HEK293 (cell line): ENCODE measurements around the gene TCHP.
"Not testable (repeated sequence)": the region's sequence is repeated elsewhere in the genome, so short reads cannot be mapped to it uniquely, and the experiment has no call there.

ENCODE experiments used
- CTCF ChIA-PET: fragments of 350-600 bp; formaldehyde crosslinking; extraction: SDS; loops from one replicate; lab custom pipeline; 2021; ENCODE audit warnings: antibody characterized with exemption; lab: Yijun Ruan, JAX
- POLR2A ChIA-PET: fragments of 300-600 bp; formaldehyde crosslinking; extraction: SDS; loops from one replicate; lab custom pipeline; 2020; ENCODE audit warnings: antibody characterized with exemption, inconsistent platforms; lab: Yijun Ruan, JAX
- H3K27ac ChIP-seq: fragments of 200-500 bp; sonication (Bioruptor generic); 2 replicates; pipeline ENCODE4 v1.5.1; 2014; ENCODE audit warnings: low read depth, low read length, control low read depth, inconsistent platforms; ENCODE audit errors: extremely low read depth
- H3K36me3 ChIP-seq, 2 experiments: fragments of 200-500 bp in 1 of 2; sonication (Bioruptor generic) in 1 of 2; 1 replicate in 1 of 2; 2 replicates in 1 of 2; pipeline ENCODE4 v1.5.1; 2014 to 2017; ENCODE audit warnings: inconsistent platforms in 2 of 2, low read length in 2 of 2; ENCODE audit not compliant: control insufficient read depth in 2 of 2, insufficient read depth in 1 of 2
- H3K4me1 ChIP-seq: fragments of 200-500 bp; sonication (Bioruptor generic); 2 replicates; pipeline ENCODE4 v1.5.1; 2014; ENCODE audit warnings: mild to moderate bottlenecking, low read length, inconsistent platforms; ENCODE audit not compliant: control insufficient read depth, insufficient read depth
- H3K4me3 ChIP-seq: 2 replicates; pipeline ENCODE4 v1.5.1; 2011; ENCODE audit warnings: low read depth, mild to moderate bottlenecking, control low read depth, low read length, moderate library complexity
- H3K9me3 ChIP-seq: fragments of 200-500 bp; sonication (Bioruptor generic); 2 replicates; pipeline ENCODE4 v1.5.1; 2014; ENCODE audit warnings: low read depth, low read length, inconsistent platforms; ENCODE audit not compliant: control insufficient read depth, insufficient read depth
- BCL11A ChIP-seq: fragments of 450-650 bp; formaldehyde crosslinking; IDR thresholded peaks from 2 replicates; pipeline ENCODE4 v1.5.1; 2016; ENCODE audit warnings: low read depth, missing biosample characterization, missing genetic modification characterization
- BCL11B ChIP-seq: fragments of 450-650 bp; formaldehyde crosslinking; IDR thresholded peaks from 2 replicates; pipeline ENCODE4 v1.5.1; 2016; ENCODE audit warnings: low read depth, missing biosample characterization, missing genetic modification characterization
- HOXD13 ChIP-seq: sonication (generic); formaldehyde crosslinking; IDR thresholded peaks from 2 replicates; pipeline ENCODE4 v1.8.0; 2022; ENCODE audit warnings: missing genetic modification reagents, borderline replicate concordance
- ZEB2 ChIP-seq: fragments of 450-650 bp; formaldehyde crosslinking; IDR thresholded peaks from 2 replicates; pipeline ENCODE4 v1.5.1; 2016; ENCODE audit warnings: missing biosample characterization, missing genetic modification characterization
- ZFHX2 ChIP-seq: fragments of 450-650 bp; formaldehyde crosslinking; conservative IDR thresholded peaks from 2 replicates; pipeline ENCODE4 v1.5.1; 2016; ENCODE audit warnings: missing biosample characterization, missing genetic modification characterization
- ZFP41 ChIP-seq: fragments of 450-650 bp; formaldehyde crosslinking; IDR thresholded peaks from 2 replicates; pipeline ENCODE4 v1.5.1; 2016; ENCODE audit warnings: missing biosample characterization, missing genetic modification characterization, borderline replicate concordance
- ZNF146 ChIP-seq: fragments of 450-650 bp; formaldehyde crosslinking; IDR thresholded peaks from 2 replicates; pipeline ENCODE4 v1.5.1; 2016; ENCODE audit warnings: missing biosample characterization, missing genetic modification characterization
- ZNF426 ChIP-seq: fragments of 450-650 bp; formaldehyde crosslinking; IDR thresholded peaks from 2 replicates; pipeline ENCODE4 v1.5.1; 2017; ENCODE audit warnings: missing biosample characterization, missing genetic modification characterization, mild to moderate bottlenecking, inconsistent platforms, moderate library complexity
- ZNF48 ChIP-seq: fragments of 450-650 bp; formaldehyde crosslinking; IDR thresholded peaks from 2 replicates; pipeline ENCODE4 v1.5.1; 2016; ENCODE audit warnings: missing biosample characterization, missing genetic modification characterization
- ZNF521 ChIP-seq: fragments of 450-650 bp; formaldehyde crosslinking; IDR thresholded peaks from 2 replicates; pipeline ENCODE4 v1.5.1; 2017; ENCODE audit warnings: missing biosample characterization, mild to moderate bottlenecking, missing genetic modification characterization
- ZNF585B ChIP-seq: fragments of 450-650 bp; formaldehyde crosslinking; IDR thresholded peaks from 2 replicates; pipeline ENCODE4 v1.5.1; 2016; ENCODE audit warnings: missing biosample characterization, missing genetic modification characterization
- ZNF626 ChIP-seq: fragments of 450-650 bp; sonication (Bioruptor Pico); formaldehyde crosslinking; IDR thresholded peaks from 2 replicates; pipeline ENCODE4 v1.5.1; 2018; ENCODE audit warnings: missing biosample characterization, missing genetic modification characterization, inconsistent platforms
- TF ChIP-seq, protein P1 (sequence below): fragments of 450-650 bp; formaldehyde crosslinking; conservative IDR thresholded peaks from 2 replicates; pipeline ENCODE4 v1.5.1; 2016; ENCODE audit warnings: low read depth, missing biosample characterization, missing genetic modification characterization
- TF ChIP-seq, protein P2 (sequence below): fragments of 450-650 bp; IDR thresholded peaks from 2 replicates; pipeline ENCODE4 v1.5.1; 2018; ENCODE audit warnings: missing biosample characterization, missing genetic modification characterization
- TF ChIP-seq, protein P3 (sequence below): fragments of 450-650 bp; formaldehyde crosslinking; IDR thresholded peaks from 2 replicates; pipeline ENCODE4 v1.5.1; 2016; ENCODE audit warnings: missing biosample characterization, missing genetic modification characterization
- TF ChIP-seq, protein P4 (sequence below): fragments of 450-650 bp; formaldehyde crosslinking; IDR thresholded peaks from 2 replicates; pipeline ENCODE4 v1.5.1; 2016; ENCODE audit warnings: missing biosample characterization, missing genetic modification characterization
- TF ChIP-seq, protein P5 (sequence below): fragments of 450-650 bp; formaldehyde crosslinking; IDR thresholded peaks from 2 replicates; pipeline ENCODE4 v1.5.1; 2017; ENCODE audit warnings: missing biosample characterization, missing genetic modification characterization

TCHP gene

DNA sequence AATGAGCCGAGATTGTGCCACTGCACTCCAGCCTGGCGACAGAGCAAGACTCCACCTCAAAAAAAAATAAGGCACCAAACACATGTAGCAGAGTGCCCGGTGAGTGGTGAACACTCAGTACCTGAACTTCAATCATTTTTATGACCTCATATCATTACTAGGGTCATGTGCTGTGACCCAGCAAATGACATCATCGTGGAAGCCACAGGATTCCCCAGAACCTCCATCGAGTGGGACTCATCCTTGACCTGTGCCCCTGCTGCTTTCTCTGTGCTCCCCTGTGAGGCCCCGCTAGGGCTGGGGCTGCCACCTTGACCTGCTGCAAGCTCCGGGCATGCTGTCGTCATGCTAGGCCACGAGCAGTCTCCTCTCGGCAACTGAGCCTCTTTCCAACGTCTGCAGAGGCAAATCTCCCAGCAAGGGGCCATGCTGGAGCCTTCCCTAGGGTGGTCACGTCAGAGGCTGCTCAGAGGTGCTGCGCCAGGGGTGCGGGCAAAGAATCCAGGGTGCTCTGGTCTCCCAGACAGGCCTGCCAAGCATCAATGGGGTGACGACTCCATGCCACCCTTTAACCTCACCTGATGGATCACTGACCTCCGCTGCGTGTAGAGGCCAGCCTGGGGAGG, 38.3 kb upstream of the TCHP start (continued):
- TF ChIP-seq, protein P1, sequence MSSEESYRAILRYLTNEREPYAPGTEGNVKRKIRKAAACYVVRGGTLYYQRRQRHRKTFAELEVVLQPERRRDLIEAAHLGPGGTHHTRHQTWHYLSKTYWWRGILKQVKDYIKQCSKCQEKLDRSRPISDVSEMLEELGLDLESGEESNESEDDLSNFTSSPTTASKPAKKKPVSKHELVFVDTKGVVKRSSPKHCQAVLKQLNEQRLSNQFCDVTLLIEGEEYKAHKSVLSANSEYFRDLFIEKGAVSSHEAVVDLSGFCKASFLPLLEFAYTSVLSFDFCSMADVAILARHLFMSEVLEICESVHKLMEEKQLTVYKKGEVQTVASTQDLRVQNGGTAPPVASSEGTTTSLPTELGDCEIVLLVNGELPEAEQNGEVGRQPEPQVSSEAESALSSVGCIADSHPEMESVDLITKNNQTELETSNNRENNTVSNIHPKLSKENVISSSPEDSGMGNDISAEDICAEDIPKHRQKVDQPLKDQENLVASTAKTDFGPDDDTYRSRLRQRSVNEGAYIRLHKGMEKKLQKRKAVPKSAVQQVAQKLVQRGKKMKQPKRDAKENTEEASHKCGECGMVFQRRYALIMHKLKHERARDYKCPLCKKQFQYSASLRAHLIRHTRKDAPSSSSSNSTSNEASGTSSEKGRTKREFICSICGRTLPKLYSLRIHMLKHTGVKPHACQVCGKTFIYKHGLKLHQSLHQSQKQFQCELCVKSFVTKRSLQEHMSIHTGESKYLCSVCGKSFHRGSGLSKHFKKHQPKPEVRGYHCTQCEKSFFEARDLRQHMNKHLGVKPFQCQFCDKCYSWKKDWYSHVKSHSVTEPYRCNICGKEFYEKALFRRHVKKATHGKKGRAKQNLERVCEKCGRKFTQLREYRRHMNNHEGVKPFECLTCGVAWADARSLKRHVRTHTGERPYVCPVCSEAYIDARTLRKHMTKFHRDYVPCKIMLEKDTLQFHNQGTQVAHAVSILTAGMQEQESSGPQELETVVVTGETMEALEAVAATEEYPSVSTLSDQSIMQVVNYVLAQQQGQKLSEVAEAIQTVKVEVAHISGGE (tag by site-specific recombination), result no peak
- no peak for TF ChIP-seq BCL11B (tag by site-specific recombination)
- peak; percentile 84; the same call in 1 of the 2 replicates for TF ChIP-seq ZEB2 (tag by site-specific recombination)
- TF ChIP-seq ZFP41 (tag by site-specific recombination), result no peak
- TF ChIP-seq ZNF48, result no peak
- TF ChIP-seq ZNF626 (tag by site-specific recombination), result no peak
- TF ChIP-seq, protein P2, sequence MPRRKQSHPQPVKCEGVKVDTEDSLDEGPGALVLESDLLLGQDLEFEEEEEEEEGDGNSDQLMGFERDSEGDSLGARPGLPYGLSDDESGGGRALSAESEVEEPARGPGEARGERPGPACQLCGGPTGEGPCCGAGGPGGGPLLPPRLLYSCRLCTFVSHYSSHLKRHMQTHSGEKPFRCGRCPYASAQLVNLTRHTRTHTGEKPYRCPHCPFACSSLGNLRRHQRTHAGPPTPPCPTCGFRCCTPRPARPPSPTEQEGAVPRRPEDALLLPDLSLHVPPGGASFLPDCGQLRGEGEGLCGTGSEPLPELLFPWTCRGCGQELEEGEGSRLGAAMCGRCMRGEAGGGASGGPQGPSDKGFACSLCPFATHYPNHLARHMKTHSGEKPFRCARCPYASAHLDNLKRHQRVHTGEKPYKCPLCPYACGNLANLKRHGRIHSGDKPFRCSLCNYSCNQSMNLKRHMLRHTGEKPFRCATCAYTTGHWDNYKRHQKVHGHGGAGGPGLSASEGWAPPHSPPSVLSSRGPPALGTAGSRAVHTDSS (tag by site-specific recombination), result no peak
- TF ChIP-seq, protein P3, sequence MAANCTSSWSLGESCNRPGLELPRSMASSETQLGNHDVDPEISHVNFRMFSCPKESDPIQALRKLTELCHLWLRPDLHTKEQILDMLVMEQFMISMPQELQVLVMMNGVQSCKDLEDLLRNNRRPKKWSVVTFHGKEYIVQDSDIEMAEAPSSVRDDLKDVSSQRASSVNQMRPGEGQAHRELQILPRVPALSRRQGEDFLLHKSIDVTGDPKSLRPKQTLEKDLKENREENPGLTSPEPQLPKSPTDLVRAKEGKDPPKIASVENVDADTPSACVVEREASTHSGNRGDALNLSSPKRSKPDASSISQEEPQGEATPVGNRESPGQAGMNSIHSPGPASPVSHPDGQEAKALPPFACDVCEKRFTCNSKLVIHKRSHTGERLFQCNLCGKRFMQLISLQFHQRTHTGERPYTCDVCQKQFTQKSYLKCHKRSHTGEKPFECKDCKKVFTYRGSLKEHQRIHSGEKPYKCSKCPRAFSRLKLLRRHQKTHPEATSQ (tag by site-specific recombination), result no peak
- no peak for TF ChIP-seq ZNF426
- TF ChIP-seq BCL11A (tag by site-specific recombination), result peak; percentile 44; the same call in 1 of the 2 replicates
- TF ChIP-seq HOXD13, result peak; percentile 50; the same call in 1 of the 2 replicates
- TF ChIP-seq, protein P4, sequence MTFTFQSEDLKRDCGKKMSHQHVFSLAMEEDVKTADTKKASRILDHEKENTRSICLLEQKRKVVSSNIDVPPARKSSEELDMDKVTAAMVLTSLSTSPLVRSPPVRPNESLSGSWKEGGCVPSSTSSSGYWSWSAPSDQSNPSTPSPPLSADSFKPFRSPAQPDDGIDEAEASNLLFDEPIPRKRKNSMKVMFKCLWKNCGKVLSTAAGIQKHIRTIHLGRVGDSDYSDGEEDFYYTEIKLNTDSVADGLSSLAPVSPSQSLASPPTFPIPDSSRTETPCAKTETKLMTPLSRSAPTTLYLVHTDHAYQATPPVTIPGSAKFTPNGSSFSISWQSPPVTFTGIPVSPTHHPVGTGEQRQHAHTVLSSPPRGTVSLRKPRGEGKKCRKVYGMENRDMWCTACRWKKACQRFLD (tag by site-specific recombination), result no peak
- TF ChIP-seq ZNF146, result no peak
- TF ChIP-seq, protein P5, sequence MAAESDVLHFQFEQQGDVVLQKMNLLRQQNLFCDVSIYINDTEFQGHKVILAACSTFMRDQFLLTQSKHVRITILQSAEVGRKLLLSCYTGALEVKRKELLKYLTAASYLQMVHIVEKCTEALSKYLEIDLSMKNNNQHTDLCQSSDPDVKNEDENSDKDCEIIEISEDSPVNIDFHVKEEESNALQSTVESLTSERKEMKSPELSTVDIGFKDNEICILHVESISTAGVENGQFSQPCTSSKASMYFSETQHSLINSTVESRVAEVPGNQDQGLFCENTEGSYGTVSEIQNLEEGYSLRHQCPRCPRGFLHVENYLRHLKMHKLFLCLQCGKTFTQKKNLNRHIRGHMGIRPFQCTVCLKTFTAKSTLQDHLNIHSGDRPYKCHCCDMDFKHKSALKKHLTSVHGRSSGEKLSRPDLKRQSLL (tag by site-specific recombination), result no peak; the same call in 1 of the 2 replicates
- TF ChIP-seq ZNF521 (tag by site-specific recombination), result no peak
- no peak for TF ChIP-seq ZNF585B (tag by site-specific recombination)

DNA sequence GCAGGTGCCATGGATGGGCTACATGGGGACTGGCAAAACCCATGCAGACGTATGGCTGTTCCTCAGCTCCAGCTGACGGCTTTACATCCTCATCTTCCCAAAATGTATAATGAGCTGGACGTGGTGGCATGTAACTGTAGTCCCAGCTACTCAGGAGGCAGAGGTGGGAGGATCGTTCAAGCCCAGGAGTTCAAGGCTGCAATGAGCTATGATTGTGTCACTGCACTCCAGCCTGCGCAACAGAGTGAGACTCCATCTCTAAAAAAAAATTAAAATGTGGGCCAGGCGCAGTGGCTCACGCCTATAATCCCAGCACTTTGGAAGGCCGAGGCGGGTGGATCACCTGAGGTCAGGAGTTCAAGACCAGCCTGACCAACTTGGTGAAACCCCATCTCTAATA, 37.6 kb upstream of the TCHP start:
- CTCF ChIA-PET, result interaction anchor here (5.8 kb wide), 1 partner anchor 10 kb away, joined by 47 read pairs; no protein-coding TSS in a partner anchor
- H3K27ac ChIP-seq, H3K4me1 ChIP-seq, H3K9me3 ChIP-seq, H3K4me3 ChIP-seq, POLR2A ChIA-PET: not testable (repeated sequence)
- TF ChIP-seq ZFHX2 (tag by site-specific recombination), result peak; percentile 15; the same call in 1 of the 2 replicates
- peaks cover 0 to 11% of the 10 kb centered on the region in 2 experiments; a peak in 1 of 3 replicates for H3K36me3 ChIP-seq
